NCI-H2029 treated with DMSO at 0.1 percent for 48 hours (cell line): Measurements from ENCODE around the gene CSTPP1.
"Not testable (repeated sequence)": the region's sequence is repeated elsewhere in the genome, so short reads cannot be mapped to it uniquely, and the experiment has no call there.

Experiments used
- DNase-seq: peaks from one replicate; lab custom pipeline; 2025; lab: John Stamatoyannopoulos, UW

Gene CSTPP1

DNA sequence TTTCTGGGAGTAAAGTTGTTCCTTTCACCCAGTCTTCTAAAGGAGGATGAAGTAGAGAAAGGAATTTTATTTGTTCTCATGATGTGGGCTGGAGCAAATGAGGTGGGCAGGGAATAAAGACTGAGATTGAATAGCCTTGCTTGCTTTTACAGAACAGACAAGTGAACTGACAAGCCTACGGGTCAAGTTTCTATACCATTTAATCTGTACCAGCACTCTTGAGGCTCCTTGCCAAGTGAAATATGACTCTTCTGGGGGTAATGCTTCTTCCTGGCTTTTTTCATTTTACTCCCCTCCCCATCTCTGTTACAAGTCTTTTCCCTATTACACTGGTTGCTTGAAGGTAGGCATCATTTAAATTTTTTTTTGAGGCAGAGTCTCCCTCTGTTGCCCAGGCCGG is 54.8 kb downstream of the CSTPP1 start:
- peak; percentile 51 for DNase-seq

DNA sequence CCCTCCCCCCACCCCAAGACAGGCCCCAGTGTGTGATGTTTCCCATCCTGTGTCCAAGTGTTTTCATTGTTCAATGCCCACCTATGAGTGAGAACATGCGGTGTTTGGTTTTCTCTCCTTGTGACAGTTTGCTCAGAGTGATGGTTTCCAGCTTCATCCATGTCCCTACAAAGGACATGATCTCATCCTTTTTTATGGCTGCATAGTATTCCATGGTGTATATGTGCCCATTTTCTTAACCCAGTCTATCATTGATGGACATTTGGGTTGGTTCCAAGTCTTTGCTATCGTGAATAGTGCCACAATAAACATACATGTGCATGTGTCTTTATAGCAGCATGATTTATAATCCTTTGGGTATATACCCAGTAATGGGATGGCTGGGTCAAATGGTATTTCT is 55.8 kb downstream of the CSTPP1 start:
- DNase-seq = not testable (repeated sequence)

DNA sequence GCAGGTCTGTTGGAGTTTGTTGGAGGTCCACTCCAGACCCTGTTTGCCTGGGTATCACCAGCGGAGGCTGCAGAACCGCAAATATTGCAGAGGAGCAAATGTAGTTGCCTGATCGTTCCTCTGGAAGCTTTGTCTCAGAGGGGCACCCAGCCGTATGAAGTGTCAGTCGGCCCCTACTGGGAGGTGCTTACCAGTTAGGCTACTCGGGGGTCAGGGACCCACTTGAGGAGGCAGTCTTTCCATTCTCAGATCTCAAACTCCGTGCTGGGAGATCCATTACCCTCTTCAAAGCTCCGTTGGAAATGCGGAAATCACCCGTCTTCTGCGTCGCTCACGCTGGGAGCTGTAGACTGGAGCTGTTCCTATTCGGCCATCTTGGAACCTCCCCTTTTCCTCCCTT is 61.2 kb downstream of the CSTPP1 start:
- DNase-seq = not testable (repeated sequence)

DNA sequence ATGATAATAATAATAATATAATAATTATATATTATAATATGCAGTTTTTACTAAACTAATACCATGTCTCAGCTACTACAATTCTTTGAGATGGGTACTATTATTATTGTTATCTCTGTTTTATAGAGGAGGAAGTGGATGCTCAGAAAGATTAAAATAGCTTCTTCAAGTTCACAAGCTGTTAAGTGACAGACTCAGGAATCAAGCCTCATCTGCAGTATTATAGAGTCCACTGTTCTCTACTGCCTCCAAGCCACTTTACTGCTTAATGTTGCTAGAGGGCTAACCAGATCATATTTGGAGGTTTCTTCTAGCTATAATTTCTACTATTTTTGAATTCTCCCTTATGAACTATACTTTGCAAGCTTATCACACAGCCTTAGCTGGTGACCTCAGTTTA is 62.7 kb downstream of the CSTPP1 start:
- no peak for DNase-seq

DNA sequence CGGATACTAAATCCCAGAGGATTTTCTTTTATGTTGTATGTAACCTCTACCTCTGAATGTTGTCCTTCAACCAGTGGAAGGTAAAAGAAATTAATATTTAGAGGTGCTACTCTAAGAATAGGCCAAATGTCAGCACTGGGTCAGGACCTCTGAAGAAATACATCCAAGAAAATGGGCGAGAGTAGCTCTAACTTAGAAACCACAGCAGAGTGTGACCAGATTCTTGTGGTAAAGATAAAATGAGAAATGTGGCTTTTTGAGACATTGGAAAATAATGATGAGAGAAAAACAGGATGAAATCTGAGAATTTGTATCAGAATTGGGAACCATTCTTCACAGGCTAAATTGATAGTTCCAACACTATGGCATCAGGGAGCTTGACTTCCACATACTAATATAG is 63.5 kb downstream of the CSTPP1 start:
- no peak for DNase-seq

DNA sequence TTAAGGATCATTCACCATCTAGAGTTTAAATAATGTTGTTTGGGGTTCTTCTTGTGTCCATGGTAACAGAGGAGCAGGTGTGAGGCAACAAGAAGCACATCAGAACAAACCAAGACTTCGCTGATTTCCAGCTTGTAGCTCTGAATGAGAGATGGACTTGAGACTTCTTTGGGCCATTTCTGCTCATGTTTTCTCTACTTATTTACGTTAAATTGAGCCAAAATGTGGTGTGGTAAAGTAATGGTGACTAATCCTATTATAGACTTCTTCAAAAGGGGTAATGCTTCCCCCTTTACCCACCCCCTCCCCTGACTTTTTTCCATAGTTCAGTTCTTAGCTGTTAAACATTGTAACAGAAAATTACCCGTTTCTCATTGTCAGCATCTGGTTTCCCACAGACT is 65.2 kb downstream of the CSTPP1 start:
- peak; percentile 23 for DNase-seq

DNA sequence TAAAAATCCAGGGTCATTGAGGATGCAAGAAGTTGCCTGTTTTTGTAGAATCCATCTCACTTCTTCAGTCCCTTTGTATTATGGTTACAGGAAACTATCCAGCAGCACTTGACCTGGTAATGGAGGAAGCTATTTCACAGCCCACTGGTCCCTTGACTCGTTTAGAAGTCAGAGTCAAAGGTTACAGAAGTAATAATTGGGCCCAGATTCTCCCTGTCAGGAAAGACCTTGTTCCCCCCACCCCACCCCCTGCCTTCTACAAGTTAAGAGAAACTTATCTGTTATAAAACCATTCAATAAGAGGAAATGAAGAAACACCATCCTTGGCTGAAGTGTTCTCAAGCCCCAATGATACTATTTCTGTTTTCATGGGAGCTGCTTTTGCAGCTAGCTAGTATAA is 65.8 kb downstream of the CSTPP1 start:
- DNase-seq = no peak

DNA sequence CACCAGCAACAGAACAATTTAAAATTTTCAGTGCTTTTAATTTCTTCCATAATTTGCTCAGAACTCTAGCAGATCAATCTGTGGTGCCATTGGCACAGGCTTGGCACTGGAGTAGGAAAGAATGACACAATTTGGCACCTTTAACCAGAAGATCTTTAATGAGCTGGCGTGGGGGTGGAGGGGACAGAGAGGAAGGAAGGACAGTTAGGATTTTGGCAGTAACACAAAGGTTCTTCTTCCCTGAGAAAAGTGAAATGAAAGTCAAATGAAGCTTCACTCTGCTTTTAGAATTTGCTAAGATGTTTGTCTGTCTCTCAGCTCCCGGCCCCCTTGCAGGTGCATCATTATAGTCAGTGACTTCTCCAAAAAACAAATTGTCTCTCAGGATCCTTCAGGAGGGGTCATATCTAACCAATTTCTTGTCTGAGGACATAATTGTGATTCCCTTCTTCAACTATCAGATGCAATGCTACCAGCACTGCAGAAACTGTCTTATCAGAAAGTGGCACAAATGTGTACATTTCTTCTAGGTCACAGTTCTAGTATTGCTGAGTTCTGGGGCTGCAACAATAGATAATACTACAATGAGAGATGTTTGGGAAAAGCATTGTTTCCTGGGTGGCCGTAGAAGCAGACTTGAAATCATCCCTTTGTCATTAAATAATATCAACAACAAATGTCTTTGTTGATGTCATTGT is 66.8 kb downstream of the CSTPP1 start:
- DNase-seq = peak; percentile 34

DNA sequence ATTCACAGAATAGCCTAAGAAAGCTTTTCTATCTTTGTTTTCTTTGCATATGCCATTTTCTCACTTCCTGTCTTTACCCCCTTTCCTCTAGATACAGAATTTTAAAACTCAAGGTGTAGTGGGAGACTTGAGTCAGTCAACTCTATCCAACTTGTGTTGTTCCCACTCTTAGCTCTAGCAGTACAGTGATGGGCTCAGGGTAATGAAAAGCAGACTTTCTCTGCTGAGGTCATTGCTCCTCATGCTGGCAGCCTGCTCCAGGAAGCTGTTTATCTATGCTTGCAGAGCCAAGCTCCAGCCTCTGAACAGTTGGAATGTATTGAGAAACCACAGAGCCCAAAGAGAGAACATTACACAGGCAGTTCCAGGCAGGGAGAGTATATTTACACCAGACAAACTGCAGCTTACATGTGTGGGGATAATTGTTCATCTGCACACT is 68.1 kb downstream of the CSTPP1 start:
- DNase-seq = peak; percentile 61

DNA sequence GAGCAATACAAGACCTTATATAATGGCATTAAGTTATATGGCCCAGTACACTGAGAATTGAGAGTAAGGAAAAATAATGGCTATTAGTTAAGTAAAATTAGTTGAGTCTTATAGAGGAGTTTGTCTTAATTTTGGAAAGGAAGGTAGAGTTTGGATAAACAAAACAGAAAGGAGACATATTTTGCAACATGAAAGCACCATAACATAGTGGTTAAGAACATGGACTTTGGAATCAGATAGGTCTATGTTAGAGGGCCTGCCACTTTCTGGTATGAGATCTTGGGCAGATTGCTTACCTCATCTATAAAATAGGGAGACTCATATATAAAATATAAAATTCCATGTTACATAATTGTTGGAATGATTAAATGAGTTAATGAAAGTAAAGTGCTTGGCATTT is 68.9 kb downstream of the CSTPP1 start:
- no peak for DNase-seq

DNA sequence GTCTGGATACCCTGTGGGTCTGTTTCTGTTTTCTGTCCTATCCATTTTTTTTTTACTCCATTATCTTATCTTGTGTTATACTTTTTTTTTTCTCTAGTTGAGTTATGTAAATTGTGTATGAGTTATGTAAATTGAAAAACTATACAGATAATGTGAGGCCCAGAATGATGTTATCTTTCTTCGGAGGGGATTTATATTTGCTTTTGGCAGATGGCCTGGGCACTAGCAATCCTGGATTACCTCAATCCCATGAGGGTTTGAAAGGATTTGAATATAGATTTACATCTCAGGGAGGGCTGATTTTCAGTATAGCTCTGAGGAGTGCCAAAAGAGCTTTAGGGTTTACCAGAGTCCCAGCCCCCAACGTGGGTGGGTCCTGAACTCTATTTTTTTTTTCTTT is 71.0 kb downstream of the CSTPP1 start:
- no peak for DNase-seq

DNA sequence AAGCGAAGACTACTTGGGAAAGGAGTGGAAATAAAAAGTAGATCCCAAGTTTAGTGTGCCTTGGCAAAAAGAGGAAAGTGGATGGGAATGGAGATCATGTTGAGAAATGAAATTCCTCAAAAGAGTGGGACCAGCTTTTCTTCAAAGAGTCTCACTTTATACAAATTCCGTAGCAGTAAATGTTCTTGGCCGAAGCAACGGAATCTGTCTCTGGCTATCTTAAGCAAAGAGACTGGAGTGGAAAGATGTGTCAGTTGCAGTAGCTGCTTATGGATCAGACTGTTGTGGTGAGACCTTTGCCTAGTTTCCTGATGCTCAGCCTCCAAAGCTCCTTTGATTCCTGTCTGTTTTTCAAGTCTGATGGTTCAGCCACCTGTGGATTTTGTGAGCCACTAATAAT is 73.6 kb downstream of the CSTPP1 start:
- no peak for DNase-seq

DNA sequence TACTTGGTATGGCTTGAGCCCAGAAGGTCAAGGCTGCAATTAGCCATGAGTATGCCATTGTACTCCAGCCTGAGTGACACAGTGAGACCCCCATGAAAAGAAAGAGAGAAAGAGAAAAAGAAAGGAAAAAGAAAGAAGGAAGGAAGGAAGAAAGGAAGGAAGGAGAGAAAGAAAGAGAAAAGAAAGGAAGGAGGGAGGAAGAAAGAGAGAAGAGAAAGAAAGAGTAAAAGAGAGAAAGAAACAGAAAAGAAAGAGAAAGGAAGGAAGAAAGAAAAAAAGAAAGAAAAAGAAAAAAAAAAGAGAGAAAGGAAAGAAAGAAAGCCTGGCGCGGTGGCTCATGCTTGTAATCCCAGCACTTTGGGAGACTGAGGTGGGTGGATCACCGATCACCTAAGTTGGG is 77.5 kb downstream of the CSTPP1 start:
- no peak for DNase-seq

DNA sequence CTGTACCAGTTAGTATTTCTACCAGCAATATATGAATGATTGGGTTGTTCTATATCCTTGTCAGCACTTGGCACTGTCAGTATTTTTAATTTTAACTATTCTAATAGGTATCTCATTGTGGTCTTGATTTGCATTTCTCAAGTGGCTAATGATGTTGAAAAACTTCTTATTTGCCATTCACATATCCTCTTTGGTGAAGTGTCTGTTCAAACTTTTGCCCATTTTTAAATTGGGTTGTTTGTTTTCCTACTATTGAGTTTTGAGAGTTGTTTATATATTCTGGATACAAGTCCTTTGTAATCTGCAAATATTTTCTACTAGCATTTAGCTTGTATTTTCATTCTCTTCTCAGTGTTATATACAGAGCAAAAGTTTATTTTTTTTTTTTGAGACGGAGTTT is 82.1 kb downstream of the CSTPP1 start:
- DNase-seq = no peak

DNA sequence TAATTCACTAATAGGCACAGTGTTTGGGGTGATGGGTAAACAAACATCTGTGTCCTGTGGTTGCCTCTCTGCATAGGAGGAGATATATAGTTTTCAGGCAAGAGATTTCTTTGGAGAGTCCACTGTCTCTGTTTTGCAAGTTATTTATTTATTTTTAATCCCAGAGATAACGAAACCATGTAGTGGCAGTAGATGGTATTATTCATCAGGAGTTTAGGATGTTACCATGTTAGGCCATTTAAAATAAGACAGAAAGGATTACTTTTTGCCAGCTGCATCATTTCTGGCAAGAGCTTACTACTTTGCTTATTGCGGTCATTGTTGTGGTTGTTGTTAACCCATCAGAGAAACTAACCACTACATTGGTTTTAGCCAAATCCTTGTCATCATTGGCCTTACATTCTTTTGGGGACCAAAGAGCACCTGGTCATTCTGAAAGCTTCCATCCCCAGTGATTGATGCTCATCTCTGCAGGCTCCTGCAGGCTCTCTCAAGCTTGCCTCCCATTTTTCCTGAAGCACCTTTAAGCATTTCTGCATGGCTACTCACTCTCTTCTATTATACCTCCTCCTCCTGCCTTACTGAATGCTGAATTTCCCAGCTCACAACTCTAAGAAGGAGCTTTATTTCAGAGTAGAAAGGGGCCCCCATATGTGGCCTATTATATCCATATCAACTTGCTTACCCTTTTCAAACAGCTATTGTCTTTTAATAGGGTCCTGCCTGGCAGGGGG is 84.4 kb downstream of the CSTPP1 start:
- DNase-seq = no peak

DNA sequence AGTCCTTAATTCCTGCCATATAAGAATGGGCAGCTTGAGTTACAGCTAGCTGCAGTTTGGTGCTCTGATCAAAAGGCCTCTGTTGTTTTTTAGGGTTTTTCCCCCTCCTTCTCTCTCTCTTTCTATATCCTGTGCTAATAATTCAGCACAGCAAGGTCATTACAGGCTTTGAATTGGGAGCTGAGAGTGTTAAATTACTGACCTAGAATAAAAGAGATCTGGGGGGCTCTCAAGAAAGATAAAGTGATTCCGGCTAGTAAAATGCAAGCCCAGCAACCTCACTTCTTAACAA is 84.9 kb downstream of the CSTPP1 start:
- no peak for DNase-seq

DNA sequence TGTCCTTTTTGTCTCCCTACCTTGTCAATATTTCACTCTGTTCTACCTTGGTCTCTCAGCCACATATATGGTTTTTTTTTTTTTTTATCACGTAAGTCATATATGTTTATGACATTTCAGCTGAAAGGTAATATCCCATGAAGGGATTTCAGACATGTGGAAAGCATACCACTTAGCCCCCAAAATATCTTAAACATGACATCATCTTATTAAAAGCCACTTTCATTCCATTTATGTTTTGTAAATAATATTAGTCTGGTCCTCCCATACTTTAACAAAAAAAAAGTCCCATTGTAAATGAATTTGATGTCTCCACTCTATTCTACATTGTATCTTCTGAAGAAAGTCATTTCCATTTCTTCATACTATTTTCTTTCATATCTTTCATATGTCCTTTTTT is 85.4 kb downstream of the CSTPP1 start:
- DNase-seq = no peak

DNA sequence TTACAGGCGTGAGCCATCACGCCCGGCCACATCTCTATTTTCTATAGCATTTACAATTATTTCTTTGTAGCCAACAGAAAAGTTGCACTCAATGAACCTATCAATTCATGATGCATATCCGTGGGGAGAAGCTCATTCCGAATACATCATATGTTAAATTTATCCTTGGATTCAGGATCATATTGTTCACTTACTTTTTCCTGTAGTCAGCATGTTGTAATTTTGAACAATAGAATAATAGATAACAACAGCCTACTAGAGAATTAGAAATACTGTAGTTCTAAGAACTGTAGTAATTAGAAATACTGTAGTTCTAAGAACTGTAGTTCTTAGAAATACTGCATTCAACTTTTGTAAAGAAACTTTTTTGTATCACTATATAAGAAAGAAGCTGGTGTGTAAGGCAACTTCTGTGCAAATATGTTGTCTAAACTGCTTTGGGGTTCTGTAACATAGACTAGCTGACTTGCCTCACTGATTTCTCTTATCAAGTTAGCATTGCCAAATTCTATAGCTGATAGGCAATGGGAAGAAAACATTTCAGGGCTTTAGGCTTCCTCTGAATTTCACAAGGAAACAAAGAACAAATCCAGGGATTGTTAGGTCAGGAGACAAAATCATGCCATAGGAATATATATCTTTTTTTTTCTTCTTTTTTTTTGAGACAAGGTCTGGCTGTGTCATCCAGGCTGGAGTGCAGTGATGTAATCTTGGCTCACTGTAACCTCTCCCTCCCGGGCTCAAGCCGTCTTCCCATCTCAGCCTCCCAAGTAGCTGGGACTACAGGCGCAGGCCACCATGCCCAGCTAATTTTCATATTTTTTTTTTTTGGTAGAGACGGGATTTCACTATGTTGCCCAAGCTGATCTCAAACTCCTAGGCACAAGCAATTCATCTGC is 91.9 kb downstream of the CSTPP1 start:
- DNase-seq = no peak

DNA sequence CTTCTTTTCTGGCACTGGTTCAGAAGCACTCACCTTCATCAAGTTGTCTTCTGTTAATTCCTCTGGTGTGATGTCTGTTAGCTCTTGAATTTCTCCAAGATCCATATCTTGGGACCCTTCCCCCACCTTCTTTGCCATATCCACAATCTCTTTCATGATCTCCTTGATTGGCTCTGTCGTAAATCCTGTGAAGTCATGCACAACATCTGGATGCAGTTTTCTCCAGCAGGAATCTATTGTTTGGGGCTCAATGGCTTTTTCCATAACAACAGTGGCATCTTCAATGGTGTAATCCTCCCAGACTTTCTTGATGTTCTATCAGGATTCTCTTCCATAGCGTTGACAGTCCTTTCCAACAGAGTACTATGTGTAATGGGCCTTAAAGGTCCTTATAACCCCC is 96.9 kb downstream of the CSTPP1 start:
- no peak for DNase-seq

DNA sequence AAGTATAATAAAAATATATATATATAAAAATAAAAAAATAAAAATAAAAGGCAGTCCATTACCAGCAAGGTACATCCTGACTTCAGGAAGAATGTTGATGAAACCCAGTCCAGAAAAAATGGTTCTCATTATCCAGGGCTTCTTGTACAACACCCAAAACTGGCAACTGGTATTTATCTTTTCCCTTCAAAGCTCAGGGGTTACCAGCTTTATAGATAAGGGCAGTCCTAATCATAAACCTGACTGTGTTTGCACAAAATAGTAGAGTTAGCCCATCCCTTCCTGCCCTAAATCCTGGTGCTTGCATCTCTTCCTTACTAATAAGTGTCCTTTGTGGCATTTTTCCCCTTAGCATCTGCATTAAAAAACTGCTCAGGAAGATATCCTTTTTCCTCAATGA is 97.5 kb downstream of the CSTPP1 start:
- DNase-seq = no peak

DNA sequence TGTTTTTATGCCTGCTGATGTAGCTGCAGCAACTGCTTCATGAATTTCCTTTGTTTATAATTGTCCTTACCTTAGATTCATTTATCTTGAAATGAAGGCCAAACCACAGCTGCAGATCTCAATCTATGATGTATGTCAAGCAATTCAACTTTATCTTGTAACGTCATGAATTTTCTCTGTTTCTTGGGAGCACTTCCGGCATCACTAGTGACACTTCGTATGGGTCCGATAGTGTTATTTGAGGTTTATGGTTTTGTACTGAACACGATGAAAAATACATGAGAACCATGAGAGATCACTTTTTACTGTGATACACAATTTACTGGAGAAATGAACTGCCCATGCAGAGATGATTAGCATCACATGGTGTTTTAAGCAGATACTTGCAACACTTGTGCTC is 98.5 kb downstream of the CSTPP1 start:
- DNase-seq = no peak

DNA sequence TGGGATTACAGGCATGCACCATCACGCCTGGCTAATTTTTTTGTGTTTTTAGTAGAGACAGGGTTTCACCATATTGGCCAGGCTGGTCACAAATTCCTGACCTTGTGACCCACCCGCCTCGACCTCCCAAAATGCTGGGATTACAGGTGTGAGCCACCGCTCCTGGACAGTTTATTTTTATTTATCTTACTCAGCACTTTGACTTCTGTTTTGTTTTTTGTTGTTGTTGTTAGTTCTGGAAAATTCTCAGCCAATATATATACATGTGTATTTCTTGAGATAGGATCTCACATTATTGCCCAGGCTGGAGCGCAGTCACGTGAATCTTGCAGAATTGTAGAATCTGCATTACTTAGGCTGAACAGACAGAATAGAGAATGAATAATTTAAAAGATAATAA is 107.6 kb downstream of the CSTPP1 start:
- DNase-seq = no peak

DNA sequence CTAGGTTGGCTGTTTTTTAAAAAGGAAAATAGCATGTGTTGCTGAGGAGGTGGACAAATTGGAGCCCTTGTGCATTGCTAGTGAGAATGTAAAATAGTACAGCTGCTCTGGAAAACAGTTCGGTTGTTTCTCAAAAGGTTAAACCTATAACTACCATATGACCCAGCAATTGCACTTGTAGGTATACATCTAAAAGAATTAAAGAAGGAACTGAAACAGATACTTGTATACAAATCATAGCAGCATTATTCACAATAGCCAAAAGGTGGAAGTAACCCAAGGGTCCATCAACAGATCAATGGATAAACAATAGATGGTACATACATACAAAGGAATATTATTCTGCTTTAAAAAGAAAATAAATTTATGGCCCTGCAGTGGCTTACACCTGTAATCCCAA is 111.4 kb downstream of the CSTPP1 start:
- no peak for DNase-seq
